ENCODE measurements around the gene ZNF385B.

ZNF385B gene

DNA sequence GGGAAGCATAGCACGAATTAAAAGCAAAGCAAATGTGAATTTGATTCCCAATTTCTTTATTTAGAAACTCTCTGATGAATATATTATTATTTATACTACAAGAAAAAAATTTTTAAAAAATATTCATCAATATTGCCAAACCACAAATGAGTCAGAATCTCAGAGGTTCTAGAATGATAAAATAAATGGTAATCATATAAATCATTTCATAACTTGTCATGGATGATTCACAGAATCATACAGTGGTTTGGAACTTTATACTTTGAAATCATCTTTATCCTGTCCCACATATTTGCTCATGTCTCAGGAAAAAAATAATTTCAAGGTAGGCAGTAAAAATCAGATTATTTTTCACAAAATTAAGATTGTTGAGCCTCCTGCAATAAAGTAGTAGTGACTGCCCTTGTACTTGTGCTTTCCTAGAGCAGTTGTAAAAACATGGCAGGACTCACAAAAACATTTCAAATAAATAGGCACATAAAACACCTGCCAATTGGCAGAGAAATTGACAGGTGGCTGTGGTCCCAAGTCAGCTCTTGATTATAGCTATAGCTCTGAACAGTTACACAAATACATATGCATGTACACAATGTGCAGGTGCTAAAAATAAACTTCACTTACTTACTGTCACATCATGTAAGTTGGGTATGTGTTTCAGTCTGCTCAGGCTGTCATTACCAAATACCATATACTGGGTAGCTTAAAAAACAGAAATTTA, 322.8 kb downstream of the ZNF385B start:
- CTCF ChIA-PET = no interaction called here
- Mint-ChIP-seq H3K27ac (no peak overlapping the region), H3K9me3 (peaks cover 3% of the 10 kb centered on the region), H3K4me1 (no peaks in the 10 kb centered on the region), H3K36me3 (no peaks in the 10 kb centered on the region), H3K4me3 (no peak overlapping the region), H3K27me3 (no peaks in the 10 kb centered on the region)
- DNase-seq = no peak

DNA sequence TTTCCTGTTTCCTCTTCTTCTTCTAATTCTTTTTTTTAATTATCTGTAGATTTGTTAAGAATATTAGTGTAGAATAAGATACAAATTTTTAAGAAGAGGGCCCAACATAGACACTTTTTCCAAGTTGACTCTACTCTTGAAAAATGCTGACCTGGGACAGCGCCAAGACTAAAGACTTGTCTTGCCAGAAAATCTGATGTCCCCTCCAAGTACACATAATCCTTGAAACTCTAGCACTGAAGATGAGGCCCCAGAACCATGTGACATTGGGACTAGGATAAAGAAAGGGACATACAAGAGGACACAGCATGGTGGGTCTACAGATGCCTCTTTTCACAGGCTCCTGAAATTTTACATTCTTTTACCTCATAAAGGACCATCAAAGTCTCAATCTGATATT, 325.2 kb downstream of the ZNF385B start:
- no peak for DNase-seq
- H3K27ac Mint-ChIP-seq = no peak overlapping the region
- H3K4me1 Mint-ChIP-seq = no peaks in the 10 kb centered on the region
- H3K27me3 Mint-ChIP-seq = no peaks in the 10 kb centered on the region
- H3K36me3 Mint-ChIP-seq = no peaks in the 10 kb centered on the region
- CTCF ChIA-PET = no interaction called here
- H3K9me3 Mint-ChIP-seq = peaks cover 3% of the 10 kb centered on the region
- no peak overlapping the region for H3K4me3 Mint-ChIP-seq

DNA sequence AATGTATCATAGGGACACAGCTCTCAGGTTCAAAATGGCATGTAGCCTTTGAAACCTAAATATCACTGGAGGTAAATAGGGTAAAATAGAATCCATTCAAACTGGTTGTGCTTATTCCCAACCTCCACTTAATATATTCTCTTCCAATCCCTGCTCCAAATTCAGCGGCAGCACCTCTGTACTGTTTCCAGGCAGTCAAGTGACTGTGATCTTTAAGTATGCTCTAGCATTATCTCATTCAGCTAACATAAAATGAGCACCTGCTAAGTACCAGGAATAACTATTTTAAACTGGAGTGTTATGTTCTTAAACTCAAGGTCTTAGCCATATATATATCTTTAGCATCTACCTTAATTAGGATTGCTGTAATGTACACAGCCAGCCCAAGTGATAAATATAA, 327.5 kb downstream of the ZNF385B start:
- no peak overlapping the region for H3K4me3 Mint-ChIP-seq
- no peak overlapping the region for H3K27ac Mint-ChIP-seq
- no peaks in the 10 kb centered on the region for H3K4me1 Mint-ChIP-seq
- no peak for DNase-seq
- CTCF ChIA-PET = interaction anchor here (0.5 kb wide), 1 partner anchor 194 kb away, joined by 3 read pairs; no protein-coding TSS in a partner anchor
- H3K36me3 Mint-ChIP-seq = no peaks in the 10 kb centered on the region
- no peaks in the 10 kb centered on the region for H3K9me3 Mint-ChIP-seq
- no peaks in the 10 kb centered on the region for H3K27me3 Mint-ChIP-seq

DNA sequence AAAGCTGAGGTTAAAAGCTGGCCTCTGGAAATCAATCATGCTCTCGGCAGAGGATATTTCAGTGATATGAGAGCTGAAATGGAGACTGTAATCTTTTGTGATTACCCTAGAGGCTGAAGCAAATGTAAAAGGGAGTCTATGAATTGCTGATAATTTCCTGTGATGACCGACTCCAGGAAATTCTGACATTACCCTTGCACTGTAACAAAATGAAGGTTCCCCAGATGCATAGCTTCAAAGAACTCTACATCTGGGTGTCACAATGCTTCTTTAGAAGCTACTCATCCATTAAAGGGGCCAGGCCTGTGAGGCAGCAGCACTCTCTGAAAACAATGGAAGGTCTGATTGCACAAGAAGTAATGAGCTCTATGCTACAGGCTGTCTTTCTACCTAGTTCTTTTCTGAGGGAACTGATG, 328.5 kb downstream of the ZNF385B start:
- no peaks in the 10 kb centered on the region for H3K9me3 Mint-ChIP-seq
- no peaks in the 10 kb centered on the region for H3K4me1 Mint-ChIP-seq
- H3K4me3 Mint-ChIP-seq = no peak overlapping the region
- H3K36me3 Mint-ChIP-seq = no peaks in the 10 kb centered on the region
- no peak for DNase-seq
- H3K27ac Mint-ChIP-seq = no peak overlapping the region
- H3K27me3 Mint-ChIP-seq = no peaks in the 10 kb centered on the region
- CTCF ChIA-PET = no interaction called here

DNA sequence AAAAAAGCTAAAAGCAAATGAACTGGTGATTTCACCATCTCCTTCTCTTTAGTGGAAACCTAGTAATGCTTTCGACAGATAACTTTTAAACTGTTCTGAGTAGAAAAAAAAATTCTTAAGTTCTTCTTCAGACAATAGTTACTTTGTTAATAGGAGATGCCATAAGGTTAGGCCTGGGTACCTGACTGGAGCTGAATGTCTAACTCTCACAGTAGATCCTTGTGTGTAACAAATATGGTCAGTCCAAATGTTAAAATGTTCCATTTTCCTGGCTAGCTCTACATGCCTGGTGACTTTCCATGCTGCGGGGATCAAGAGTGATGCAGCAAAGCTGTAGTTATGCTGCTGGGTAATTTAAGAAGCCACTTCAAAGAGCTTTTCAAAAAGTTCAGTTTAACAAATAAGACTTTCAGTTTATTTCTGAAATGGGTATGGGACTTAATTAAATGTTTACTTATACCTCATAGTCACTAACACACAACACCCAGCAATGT, 332.8 kb downstream of the ZNF385B start:
- no peaks in the 10 kb centered on the region for H3K36me3 Mint-ChIP-seq
- H3K4me1 Mint-ChIP-seq = no peaks in the 10 kb centered on the region
- no peak overlapping the region for H3K4me3 Mint-ChIP-seq
- no peaks in the 10 kb centered on the region for H3K9me3 Mint-ChIP-seq
- H3K27ac Mint-ChIP-seq = no peak overlapping the region
- CTCF ChIA-PET = no interaction called here
- DNase-seq = no peak
- no peaks in the 10 kb centered on the region for H3K27me3 Mint-ChIP-seq

DNA sequence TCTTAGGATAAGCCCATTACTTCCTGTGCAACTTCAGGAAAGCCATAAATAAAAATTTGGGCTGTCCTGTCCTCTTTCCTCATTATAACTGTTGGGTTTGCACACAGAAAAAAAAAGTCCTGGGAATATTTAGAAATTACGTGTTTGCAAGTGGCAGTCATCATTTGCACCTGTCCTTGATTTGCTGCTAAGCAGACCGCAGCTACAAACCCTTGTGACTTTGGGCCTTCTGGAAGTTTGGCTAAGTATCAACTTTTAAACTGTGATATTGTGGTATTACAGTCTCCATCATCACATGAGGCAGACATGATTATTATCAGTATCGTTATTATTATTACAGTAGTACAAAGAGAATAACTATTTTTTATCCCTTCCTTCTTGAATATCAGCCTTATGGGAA, 336.1 kb downstream of the ZNF385B start:
- Mint-ChIP-seq H3K4me3 (no peak overlapping the region), H3K27me3 (no peaks in the 10 kb centered on the region), H3K4me1 (no peaks in the 10 kb centered on the region), H3K36me3 (no peaks in the 10 kb centered on the region), H3K9me3 (no peaks in the 10 kb centered on the region), H3K27ac (no peak overlapping the region)
- no peak for DNase-seq
- CTCF ChIA-PET = no interaction called here

DNA sequence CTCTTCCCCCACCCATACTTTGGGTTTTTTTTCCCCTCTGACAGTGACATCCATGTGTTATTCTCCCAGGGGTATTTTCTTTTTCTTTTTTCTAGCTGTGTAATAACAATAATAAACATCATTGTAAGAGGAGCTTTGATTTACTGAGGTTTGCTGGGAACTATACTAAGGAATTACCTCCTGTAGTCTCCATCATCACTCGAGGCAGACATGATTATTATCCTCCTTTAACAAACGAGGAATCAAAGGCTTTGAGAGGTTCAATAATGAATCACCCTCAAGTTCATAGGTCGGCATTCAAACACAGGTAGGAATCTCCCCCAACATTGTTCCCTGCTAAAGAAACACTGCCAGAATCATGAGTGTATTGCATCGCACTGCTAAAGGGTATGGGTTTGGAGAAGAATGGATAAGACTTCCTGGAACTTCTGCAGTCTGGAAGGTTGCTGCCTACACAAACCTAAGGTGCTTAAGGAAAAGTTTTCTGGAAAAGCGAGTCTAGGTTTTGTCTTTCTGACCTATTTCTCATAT, 336.5 kb downstream of the ZNF385B start:
- Mint-ChIP-seq H3K4me1 (no peaks in the 10 kb centered on the region), H3K27ac (no peak overlapping the region), H3K36me3 (no peaks in the 10 kb centered on the region), H3K4me3 (no peak overlapping the region), H3K27me3 (no peaks in the 10 kb centered on the region), H3K9me3 (no peaks in the 10 kb centered on the region)
- CTCF ChIA-PET = no interaction called here
- DNase-seq = no peak

DNA sequence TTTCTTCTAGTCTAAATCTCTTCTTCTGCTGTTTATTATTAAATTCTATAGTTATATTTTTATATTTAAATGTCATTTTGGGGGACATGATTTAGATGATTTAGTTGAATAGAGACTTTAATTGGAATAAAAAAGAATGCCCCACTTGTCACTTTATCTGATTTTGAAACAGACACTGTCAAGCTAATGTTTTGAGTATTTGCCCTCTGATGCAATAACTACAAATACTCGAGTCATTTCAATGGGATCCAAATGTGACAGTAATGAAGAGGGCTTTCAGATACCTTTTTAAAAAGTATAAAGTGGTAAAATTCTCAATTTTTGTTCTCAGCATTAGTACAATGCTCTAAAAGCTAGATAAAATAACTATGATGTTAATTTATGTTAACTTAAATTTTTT, 339.5 kb downstream of the ZNF385B start:
- CTCF ChIA-PET = no interaction called here

DNA sequence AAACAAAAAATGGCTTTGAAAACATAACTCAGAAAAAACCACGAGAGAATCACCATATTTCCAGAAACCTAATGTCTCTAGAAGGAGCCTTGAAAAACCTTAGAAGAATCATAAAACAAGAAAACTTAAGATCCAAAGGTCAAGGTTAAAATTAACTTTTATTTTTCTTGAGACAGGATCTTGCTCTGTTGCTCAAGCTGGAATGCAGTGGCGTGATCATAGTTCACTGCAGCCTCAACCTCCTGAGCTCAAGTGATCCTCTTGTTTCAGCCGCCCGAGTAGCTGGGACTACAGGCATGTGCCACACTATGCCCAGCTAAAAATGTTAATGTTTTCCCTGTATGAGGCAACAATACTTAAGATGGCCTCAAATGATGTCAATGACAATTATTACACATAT, 342.6 kb downstream of the ZNF385B start:
- Mint-ChIP-seq H3K9me3 (no peaks in the 10 kb centered on the region), H3K4me1 (no peaks in the 10 kb centered on the region), H3K36me3 (no peaks in the 10 kb centered on the region), H3K27me3 (no peaks in the 10 kb centered on the region), H3K27ac (no peak overlapping the region), H3K4me3 (no peak overlapping the region)
- CTCF ChIA-PET = no interaction called here
- DNase-seq = no peak

More for the DNA sequence above, 339.5 kb downstream of the ZNF385B start:
- Mint-ChIP-seq H3K4me1 (no peaks in the 10 kb centered on the region), H3K4me3 (no peak overlapping the region), H3K27ac (no peak overlapping the region), H3K9me3 (no peaks in the 10 kb centered on the region), H3K36me3 (no peaks in the 10 kb centered on the region), H3K27me3 (no peaks in the 10 kb centered on the region)
- DNase-seq = no peak

DNA sequence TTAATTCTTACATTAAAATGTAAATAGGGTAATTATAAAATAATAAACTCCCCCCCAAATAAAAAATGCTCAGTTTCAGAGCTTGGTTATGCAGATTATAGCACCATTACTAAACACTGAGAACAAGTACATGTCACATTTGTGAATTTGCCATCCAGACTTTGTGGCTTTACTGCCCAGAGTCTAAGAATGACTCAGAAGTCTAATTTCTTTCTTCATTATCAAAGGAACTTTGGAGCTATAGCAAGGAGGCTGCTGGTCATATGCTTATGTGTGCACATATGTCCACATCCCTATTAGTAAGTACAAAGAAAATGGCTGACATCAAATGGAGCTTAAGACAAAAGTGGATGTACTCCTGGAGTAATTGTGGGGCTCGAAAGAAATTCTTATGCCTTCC, 348.2 kb downstream of the ZNF385B start:
- H3K36me3 Mint-ChIP-seq = no peaks in the 10 kb centered on the region
- no peak overlapping the region for H3K4me3 Mint-ChIP-seq
- H3K27me3 Mint-ChIP-seq = no peaks in the 10 kb centered on the region
- H3K4me1 Mint-ChIP-seq = no peaks in the 10 kb centered on the region
- H3K27ac Mint-ChIP-seq = no peak overlapping the region
- H3K9me3 Mint-ChIP-seq = no peaks in the 10 kb centered on the region
- no peak for DNase-seq
- CTCF ChIA-PET = no interaction called here

DNA sequence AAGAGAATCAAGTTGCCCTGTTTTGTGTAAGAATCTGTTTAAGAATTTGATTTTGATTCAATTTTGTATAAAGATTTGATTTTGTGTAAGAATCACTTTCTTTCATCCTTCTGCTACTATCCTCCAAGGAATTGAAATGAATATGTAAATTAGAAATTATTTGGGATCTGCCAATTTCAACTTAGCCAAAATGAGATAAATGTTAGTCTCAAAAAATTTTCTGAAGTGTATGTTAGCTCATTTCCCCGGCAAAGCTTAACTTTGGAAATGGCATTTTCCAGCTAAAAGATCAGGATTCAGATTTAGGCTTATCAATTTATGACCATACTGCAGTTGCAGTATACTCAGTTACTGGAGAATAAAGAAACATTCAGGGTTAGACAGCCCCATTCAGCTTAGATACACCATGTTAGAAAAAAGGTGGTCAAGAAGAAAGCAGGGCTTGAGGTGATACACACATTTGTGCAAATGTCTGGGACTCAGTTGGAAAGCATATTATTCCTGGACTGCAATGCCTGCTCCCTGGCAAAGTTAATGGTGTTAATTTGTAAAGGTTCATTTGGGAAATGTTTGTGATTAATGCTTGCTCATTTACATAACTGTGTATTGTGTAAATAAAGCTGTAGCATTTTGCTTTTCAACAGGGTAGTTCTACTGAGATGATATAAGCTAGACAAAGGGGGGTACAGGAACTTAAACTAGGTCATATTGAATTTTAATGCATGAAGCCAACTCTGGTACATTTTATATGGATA, 349.0 kb downstream of the ZNF385B start:
- no peak for DNase-seq
- CTCF ChIA-PET = no interaction called here
- H3K4me3 Mint-ChIP-seq = no peak overlapping the region
- H3K36me3 Mint-ChIP-seq = no peaks in the 10 kb centered on the region
- H3K4me1 Mint-ChIP-seq = no peaks in the 10 kb centered on the region
- H3K27ac Mint-ChIP-seq = no peak overlapping the region
- no peaks in the 10 kb centered on the region for H3K27me3 Mint-ChIP-seq
- H3K9me3 Mint-ChIP-seq = no peaks in the 10 kb centered on the region

DNA sequence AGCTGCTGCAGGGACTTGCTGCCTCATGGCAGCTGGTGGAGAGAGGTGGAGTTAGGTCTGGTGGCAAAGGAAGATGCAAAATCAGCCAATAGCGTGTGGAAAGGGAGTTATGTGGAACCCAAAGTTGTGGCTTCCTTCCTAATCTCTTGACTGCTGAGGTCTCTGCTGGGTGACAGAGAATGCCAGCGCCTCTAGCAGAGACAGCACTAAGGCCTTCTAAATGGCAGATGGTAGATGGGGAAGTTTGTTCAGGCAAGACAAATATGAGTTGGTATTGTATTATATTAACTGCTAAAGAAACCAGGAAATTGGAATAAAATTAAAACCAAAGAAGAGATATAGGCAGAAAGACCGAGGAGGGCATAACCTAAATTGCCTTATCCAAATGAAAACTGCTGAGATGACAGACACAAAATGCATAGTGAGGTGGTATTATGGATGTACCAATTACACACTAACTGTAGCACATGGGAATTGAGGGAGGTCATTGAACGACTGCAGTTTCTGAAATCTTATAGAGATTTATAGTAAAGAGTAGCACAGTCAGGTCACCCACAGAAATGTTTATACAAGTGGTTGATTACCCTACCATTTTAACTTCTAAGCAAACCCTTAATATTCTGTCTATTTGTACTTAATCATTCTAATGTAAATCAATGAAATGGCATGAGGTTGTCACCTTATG, 350.2 kb downstream of the ZNF385B start:
- Mint-ChIP-seq H3K9me3 (no peaks in the 10 kb centered on the region), H3K4me1 (no peaks in the 10 kb centered on the region), H3K27me3 (no peaks in the 10 kb centered on the region), H3K36me3 (no peaks in the 10 kb centered on the region), H3K4me3 (no peak overlapping the region), H3K27ac (no peak overlapping the region)
- no peak for DNase-seq
- CTCF ChIA-PET = no interaction called here

DNA sequence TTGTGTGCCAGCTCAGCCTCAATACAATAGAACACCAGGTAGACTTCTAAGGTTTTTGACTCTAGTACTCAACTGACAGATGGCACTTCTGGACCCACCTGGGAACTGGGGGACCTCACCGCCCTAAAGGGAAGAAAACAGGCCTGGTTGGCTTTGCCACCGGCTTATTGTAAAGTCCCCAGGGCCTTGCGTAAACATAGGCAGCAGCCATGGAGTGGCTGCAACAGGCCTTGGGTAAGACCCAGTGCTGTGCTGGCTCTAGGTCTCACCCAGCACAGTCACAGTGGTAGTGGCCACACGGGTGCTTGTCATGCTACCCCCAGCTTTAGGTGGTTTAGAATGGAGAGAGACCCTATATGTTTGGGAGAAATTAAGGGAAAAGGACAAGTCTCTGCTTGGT, 366.1 kb downstream of the ZNF385B start:
- no peaks in the 10 kb centered on the region for H3K36me3 Mint-ChIP-seq
- DNase-seq = no peak
- H3K4me3 Mint-ChIP-seq = no peak overlapping the region
- H3K27ac Mint-ChIP-seq = no peak overlapping the region
- H3K4me1 Mint-ChIP-seq = no peaks in the 10 kb centered on the region
- CTCF ChIA-PET = no interaction called here
- H3K27me3 Mint-ChIP-seq = no peaks in the 10 kb centered on the region
- peaks cover 3% of the 10 kb centered on the region for H3K9me3 Mint-ChIP-seq

DNA sequence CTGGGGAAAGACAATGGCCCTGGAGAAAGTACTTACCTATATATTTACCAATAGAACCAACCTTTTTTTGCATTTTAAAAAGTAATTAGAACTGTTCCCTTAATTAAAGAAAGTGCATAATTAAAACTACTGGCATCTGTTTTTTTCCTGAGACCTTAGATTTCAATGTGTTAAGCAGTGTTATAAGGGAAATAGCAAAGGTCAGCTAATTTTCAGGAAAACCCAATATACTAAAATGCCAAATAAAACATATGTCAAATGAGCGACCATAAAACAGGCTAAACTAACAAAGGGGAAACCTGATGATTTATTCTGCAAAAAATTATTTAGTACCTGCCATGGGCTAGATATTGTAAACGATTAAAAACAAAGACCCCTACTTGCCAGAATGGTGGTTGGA, 372.8 kb downstream of the ZNF385B start:
- CTCF ChIA-PET = no interaction called here
- no peaks in the 10 kb centered on the region for H3K9me3 Mint-ChIP-seq

More for the DNA sequence above, 372.8 kb downstream of the ZNF385B start:
- Mint-ChIP-seq H3K4me1 (no peaks in the 10 kb centered on the region), H3K4me3 (no peak overlapping the region), H3K27me3 (no peaks in the 10 kb centered on the region), H3K27ac (no peak overlapping the region), H3K36me3 (no peaks in the 10 kb centered on the region)
- no peak for DNase-seq
